Fibroblast of pulmonary artery (primary cell): ENCODE data around the gene VPS52.
A peak's percentile ranks its signal among the peaks of the same experiment; 100 is the strongest.
"Not testable (repeated sequence)": the region's sequence is repeated elsewhere in the genome, so short reads cannot be mapped to it uniquely, and the experiment has no call there.

Source experiments
- DNase-seq: peaks from one replicate; pipeline ENCODE4 v3.0.0-alpha.2; 2010; ENCODE audit warnings: low read depth
- H3K4me3 ChIP-seq: replicated peaks from 2 replicates; pipeline ENCODE4 v1.5.1; 2011; ENCODE audit warnings: low read depth, mild to moderate bottlenecking, control low read depth, low read length, moderate library complexity
- CTCF ChIP-seq: IDR thresholded peaks from 2 replicates; pipeline ENCODE4 v1.5.1; 2011; ENCODE audit warnings: mild to moderate bottlenecking, control low read depth, low read length, inconsistent platforms; ENCODE audit errors: missing control alignments

The VPS52 gene

DNA sequence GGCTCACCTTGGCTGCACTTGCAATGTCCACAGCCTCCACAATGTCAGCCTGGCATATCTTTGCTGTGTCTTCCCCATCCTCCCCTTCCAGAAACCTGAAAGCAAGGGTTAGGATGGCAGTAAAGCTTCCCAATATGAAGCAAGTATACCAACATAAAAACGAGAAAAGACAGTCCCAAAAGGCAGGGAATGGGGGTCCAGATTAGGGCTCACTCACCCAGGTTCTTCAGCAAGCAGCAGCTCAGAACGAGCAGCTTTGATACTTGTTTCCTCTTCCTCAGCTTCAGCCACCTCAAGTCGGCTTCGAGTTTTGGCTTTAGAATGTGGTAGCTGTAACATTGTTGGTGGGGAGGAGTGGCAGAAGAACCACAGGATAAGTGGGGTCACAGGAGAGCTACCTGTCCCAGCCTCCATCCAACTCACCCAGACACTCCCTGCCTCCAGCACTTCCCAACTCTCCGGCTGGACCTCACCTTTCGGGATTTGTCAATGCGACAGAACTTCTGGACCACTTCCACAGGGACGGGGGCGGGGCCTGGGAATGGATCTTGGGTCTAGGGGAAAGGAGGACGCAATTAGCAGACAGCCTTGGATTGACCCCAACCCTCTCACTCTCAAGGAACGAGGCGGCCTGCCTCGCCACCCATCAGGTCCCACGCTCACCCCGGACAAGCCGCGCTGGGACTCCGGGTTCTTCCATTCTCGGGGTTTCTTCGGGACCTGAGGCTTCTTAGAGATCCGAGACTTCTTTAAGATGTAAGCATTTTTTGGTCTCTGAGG, 16.7 kb upstream of the VPS52 start:
- no peak for DNase-seq
- no peak for TF ChIP-seq CTCF
- H3K4me3 ChIP-seq = peak overlapping the region; percentile 80

- no peak for TF ChIP-seq CTCF
- no peak for DNase-seq
- H3K4me3 ChIP-seq = no peak overlapping the region
These were observed 15.6 kb upstream of the VPS52 start for GRCh38 chr6:33286946-33287914.

DNA sequence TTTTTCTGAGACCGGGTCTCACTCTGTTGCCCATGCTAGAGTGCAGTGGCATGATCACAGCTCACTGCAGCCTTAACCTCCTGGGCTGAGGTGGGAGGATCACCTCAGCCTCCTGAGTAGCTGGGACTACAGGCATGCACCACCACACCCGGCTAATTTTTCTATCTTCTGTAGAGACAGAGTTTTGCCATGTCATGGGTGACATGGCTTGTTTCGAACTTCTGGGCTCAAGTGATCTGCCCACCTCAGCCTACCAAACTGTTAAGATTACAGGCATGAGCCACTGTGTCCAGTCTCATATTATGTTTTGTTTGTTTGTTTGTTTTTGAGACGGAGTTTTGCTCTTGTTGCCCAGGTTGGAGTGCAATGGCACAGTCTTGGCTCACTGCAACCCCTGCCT, 13.5 kb upstream of the VPS52 start:
- DNase-seq, H3K4me3 ChIP-seq: not testable (repeated sequence)

DNA sequence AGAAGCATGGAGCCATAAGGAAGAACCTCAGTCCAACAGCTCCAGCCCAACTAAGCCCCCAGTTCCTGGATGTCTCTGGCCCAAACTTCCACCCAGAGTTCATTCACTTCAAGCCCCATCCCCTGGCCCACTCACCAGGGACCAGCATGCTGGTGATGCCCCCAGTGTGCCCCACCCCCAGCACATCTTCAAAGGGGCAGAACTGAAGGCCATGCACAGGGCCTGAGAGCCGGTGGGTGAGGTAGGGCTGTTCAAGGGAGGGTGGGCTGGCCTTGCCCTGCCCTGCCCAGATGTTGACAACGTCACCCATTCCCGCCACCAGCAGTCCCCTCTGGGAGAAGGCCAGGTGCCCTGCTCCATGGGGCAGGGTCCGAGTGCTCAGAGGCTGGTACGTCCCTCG, 8.9 kb upstream of the VPS52 start:
- DNase-seq = no peak
- H3K4me3 ChIP-seq = no peak overlapping the region
- TF ChIP-seq CTCF = no peak

DNA sequence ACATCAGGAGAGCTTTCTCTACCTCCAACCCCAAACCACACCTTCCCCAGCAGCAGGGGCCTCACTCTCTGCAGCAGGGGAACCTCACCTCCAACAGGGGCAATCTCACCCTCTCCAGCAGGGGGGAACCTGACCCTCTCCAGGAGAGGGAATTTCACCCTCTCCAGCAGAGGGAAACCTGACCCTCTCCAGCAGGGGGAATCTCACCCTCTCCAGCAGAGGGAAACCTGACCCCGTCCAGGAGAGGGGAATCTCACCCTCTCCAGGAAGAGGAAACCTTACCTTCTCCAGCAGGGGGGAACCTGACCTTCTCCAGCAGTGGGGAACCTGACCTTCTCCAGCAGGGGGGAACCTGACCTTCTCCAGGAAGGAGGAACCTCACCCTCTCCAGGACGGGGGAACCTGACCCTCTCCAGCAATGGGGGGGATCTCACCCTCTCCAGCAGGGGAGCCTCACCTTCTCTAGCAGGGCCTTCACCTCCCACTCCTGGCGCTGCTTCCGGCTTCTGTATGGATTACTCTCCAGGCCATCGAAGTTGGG, 8.4 kb upstream of the VPS52 start:
- TF ChIP-seq CTCF = peak; percentile 69
- peak; percentile 65 for DNase-seq

DNA sequence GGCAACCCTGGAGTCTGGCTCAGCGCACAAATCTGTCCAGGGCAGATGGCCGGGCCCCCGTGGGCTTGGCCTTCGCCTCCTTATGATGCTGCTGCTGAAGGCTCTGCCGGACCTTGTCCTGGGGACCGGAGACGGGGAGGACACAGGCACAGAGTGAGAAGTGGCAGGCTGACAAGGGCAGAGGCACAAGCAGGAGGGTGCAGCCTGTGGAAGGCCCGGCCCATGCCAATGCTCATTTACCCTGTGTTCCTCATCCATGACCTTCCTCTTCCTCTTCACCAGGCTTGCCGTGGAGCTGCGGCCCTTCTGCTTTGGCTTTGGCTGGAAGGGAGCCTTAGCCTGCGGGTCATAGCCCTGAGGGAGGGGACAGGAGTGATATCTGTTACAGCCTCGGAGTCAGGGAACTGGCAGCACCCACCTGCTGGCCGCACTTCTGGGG, 7.6 kb upstream of the VPS52 start:
- no peak for DNase-seq
- H3K4me3 ChIP-seq = no peak overlapping the region
- TF ChIP-seq CTCF = no peak

More for the DNA sequence above, 8.4 kb upstream of the VPS52 start:
- no peak overlapping the region for H3K4me3 ChIP-seq

DNA sequence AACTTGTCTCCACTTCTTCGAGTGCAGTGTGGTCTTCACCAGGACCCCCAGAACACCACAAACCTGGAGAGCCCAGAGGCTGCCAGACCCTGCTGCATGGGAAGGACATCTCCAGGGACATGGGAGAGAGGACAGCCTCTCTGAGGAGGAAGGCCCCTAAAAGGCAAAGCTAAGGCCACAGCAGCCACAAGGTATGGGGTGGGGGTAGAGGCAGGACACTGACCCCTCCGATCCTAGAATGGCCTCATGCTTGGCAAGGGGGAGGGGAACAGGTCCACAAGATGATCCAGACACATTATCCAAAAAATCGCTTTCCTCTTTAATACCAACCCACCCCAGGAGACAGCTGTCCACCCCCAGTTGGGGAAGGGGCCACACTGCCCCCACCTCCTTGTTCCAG, 7.1 kb upstream of the VPS52 start:
- DNase-seq = no peak
- no peak for TF ChIP-seq CTCF
- H3K4me3 ChIP-seq = no peak overlapping the region
